ENCODE results near the gene MAP7. TPM values are rescaled to one million over a fixed set of nuclear protein-coding genes. Genes with fewer than 3 reads are reported as not detected.

The MAP7 gene
- total RNA-seq, 2 experiments from 2014 or later = 1.1 to 1.3 TPM

- intact Hi-C loops (cut with micrococcal nuclease) = no loop called here
- H3K27ac Mint-ChIP-seq = no peak overlapping the region
- no peak for DNase-seq
- peaks cover 6% of the 10 kb centered on the region for H3K27me3 Mint-ChIP-seq (ENCODE audit: low read depth)
- H3K4me1 Mint-ChIP-seq (ENCODE audit: low read depth) = peaks cover 5% of the 10 kb centered on the region
- no peak overlapping the region for H3K4me3 Mint-ChIP-seq
- no peaks in the 10 kb centered on the region for H3K36me3 Mint-ChIP-seq (ENCODE audit: low read depth)
- CTCF ChIA-PET = no interaction called here
- no peaks in the 10 kb centered on the region for H3K9me3 Mint-ChIP-seq
Observed at GRCh38 chr6:136474241-136474640, 76.0 kb downstream of the MAP7 start.

GRCh38 chr6:136471922-136472321 is 78.3 kb downstream of the MAP7 start:
- Mint-ChIP-seq H3K4me3 (no peak overlapping the region), H3K36me3 (ENCODE audit: low read depth) (no peaks in the 10 kb centered on the region), H3K27ac (no peak overlapping the region), H3K9me3 (no peaks in the 10 kb centered on the region), H3K27me3 (ENCODE audit: low read depth) (peaks cover 4% of the 10 kb centered on the region), H3K4me1 (ENCODE audit: low read depth) (peaks cover 5% of the 10 kb centered on the region)
- CTCF ChIA-PET = no interaction called here
- intact Hi-C loops (cut with micrococcal nuclease) = no loop called here
- DNase-seq = no peak

- CTCF ChIA-PET = no interaction called here
- H3K27ac Mint-ChIP-seq = no peak overlapping the region
- intact Hi-C loops (cut with micrococcal nuclease) = no loop called here
- H3K9me3 Mint-ChIP-seq = no peaks in the 10 kb centered on the region
- DNase-seq = no peak
- no peaks in the 10 kb centered on the region for H3K36me3 Mint-ChIP-seq (ENCODE audit: low read depth)
- peaks cover 4% of the 10 kb centered on the region for H3K27me3 Mint-ChIP-seq (ENCODE audit: low read depth)
- H3K4me3 Mint-ChIP-seq = no peak overlapping the region
- peaks cover 5% of the 10 kb centered on the region for H3K4me1 Mint-ChIP-seq (ENCODE audit: low read depth)
Observed at GRCh38 chr6:136471372-136471771, 78.8 kb downstream of the MAP7 start.

- Mint-ChIP-seq H3K4me1 (ENCODE audit: low read depth) (peaks cover 5% of the 10 kb centered on the region), H3K27ac (no peak overlapping the region), H3K4me3 (no peak overlapping the region), H3K27me3 (ENCODE audit: low read depth) (peaks cover 4% of the 10 kb centered on the region), H3K36me3 (ENCODE audit: low read depth) (no peaks in the 10 kb centered on the region), H3K9me3 (no peaks in the 10 kb centered on the region)
- intact Hi-C loops (cut with micrococcal nuclease) = no loop called here
- DNase-seq = no peak
- CTCF ChIA-PET = no interaction called here
Observed at GRCh38 chr6:136470044-136470443, 80.2 kb downstream of the MAP7 start.

GRCh38 chr6:136469154-136469553 is 81.1 kb downstream of the MAP7 start:
- peaks cover 4% of the 10 kb centered on the region for H3K27me3 Mint-ChIP-seq (ENCODE audit: low read depth)
- H3K4me1 Mint-ChIP-seq (ENCODE audit: low read depth) = peaks cover 5% of the 10 kb centered on the region
- H3K4me3 Mint-ChIP-seq = no peak overlapping the region
- no peak for DNase-seq
- no peaks in the 10 kb centered on the region for H3K9me3 Mint-ChIP-seq
- H3K27ac Mint-ChIP-seq = no peak overlapping the region
- intact Hi-C loops (cut with micrococcal nuclease) = no loop called here
- H3K36me3 Mint-ChIP-seq (ENCODE audit: low read depth) = no peaks in the 10 kb centered on the region
- CTCF ChIA-PET = no interaction called here

- Mint-ChIP-seq H3K9me3 (no peaks in the 10 kb centered on the region), H3K36me3 (ENCODE audit: low read depth) (no peaks in the 10 kb centered on the region), H3K27ac (no peak overlapping the region), H3K4me3 (no peak overlapping the region), H3K27me3 (ENCODE audit: low read depth) (peaks cover 4% of the 10 kb centered on the region), H3K4me1 (ENCODE audit: low read depth) (peaks cover 10% of the 10 kb centered on the region)
- DNase-seq = no peak
- intact Hi-C loops (cut with micrococcal nuclease) = no loop called here
- CTCF ChIA-PET = no interaction called here
Observed at GRCh38 chr6:136468711-136469110, 81.5 kb downstream of the MAP7 start.

- CTCF ChIA-PET = no interaction called here
- Mint-ChIP-seq H3K9me3 (no peaks in the 10 kb centered on the region), H3K27me3 (ENCODE audit: low read depth) (no peaks in the 10 kb centered on the region), H3K36me3 (ENCODE audit: low read depth) (no peaks in the 10 kb centered on the region), H3K27ac (no peak overlapping the region), H3K4me3 (no peak overlapping the region), H3K4me1 (ENCODE audit: low read depth) (peaks cover 12% of the 10 kb centered on the region)
- no peak for DNase-seq
- intact Hi-C loops (cut with micrococcal nuclease) = no loop called here
Observed at GRCh38 chr6:136467186-136467585, 83.0 kb downstream of the MAP7 start.

- no peak for DNase-seq
- H3K27me3 Mint-ChIP-seq (ENCODE audit: low read depth) = no peaks in the 10 kb centered on the region
- H3K4me1 Mint-ChIP-seq (ENCODE audit: low read depth) = peaks cover 12% of the 10 kb centered on the region
- no peaks in the 10 kb centered on the region for H3K9me3 Mint-ChIP-seq
- H3K4me3 Mint-ChIP-seq = no peak overlapping the region
- CTCF ChIA-PET = no interaction called here
- no peak overlapping the region for H3K27ac Mint-ChIP-seq
- intact Hi-C loops (cut with micrococcal nuclease) = no loop called here
- H3K36me3 Mint-ChIP-seq (ENCODE audit: low read depth) = no peaks in the 10 kb centered on the region
Observed at GRCh38 chr6:136466777-136467176, 83.4 kb downstream of the MAP7 start.

- no peak for DNase-seq
- Mint-ChIP-seq H3K9me3 (no peaks in the 10 kb centered on the region), H3K27ac (no peak overlapping the region), H3K27me3 (ENCODE audit: low read depth) (no peaks in the 10 kb centered on the region), H3K36me3 (ENCODE audit: low read depth) (no peaks in the 10 kb centered on the region), H3K4me1 (ENCODE audit: low read depth) (peaks cover 7% of the 10 kb centered on the region), H3K4me3 (no peak overlapping the region)
- intact Hi-C loops (cut with micrococcal nuclease) = no loop called here
- CTCF ChIA-PET = no interaction called here
Observed at GRCh38 chr6:136465766-136466303, 84.4 kb downstream of the MAP7 start.

- Mint-ChIP-seq H3K9me3 (no peaks in the 10 kb centered on the region), H3K36me3 (ENCODE audit: low read depth) (no peaks in the 10 kb centered on the region), H3K4me3 (no peak overlapping the region), H3K4me1 (ENCODE audit: low read depth) (peaks cover 7% of the 10 kb centered on the region), H3K27me3 (ENCODE audit: low read depth) (no peaks in the 10 kb centered on the region), H3K27ac (no peak overlapping the region)
- intact Hi-C loops (cut with micrococcal nuclease) = no loop called here
- CTCF ChIA-PET = no interaction called here
- no peak for DNase-seq
Observed at GRCh38 chr6:136464874-136465273, 85.3 kb downstream of the MAP7 start.

GRCh38 chr6:136464148-136464547 is 86.1 kb downstream of the MAP7 start:
- CTCF ChIA-PET = no interaction called here
- no peak overlapping the region for H3K27ac Mint-ChIP-seq
- H3K36me3 Mint-ChIP-seq (ENCODE audit: low read depth) = no peaks in the 10 kb centered on the region
- DNase-seq = no peak
- no peak overlapping the region for H3K4me3 Mint-ChIP-seq
- H3K27me3 Mint-ChIP-seq (ENCODE audit: low read depth) = no peaks in the 10 kb centered on the region
- intact Hi-C loops (cut with micrococcal nuclease) = no loop called here
- H3K4me1 Mint-ChIP-seq (ENCODE audit: low read depth) = peaks cover 7% of the 10 kb centered on the region
- H3K9me3 Mint-ChIP-seq = no peaks in the 10 kb centered on the region

- Mint-ChIP-seq H3K4me3 (no peak overlapping the region), H3K36me3 (ENCODE audit: low read depth) (no peaks in the 10 kb centered on the region), H3K27ac (no peak overlapping the region), H3K9me3 (no peaks in the 10 kb centered on the region), H3K27me3 (ENCODE audit: low read depth) (no peaks in the 10 kb centered on the region), H3K4me1 (ENCODE audit: low read depth) (peaks cover 7% of the 10 kb centered on the region)
- intact Hi-C loops (cut with micrococcal nuclease) = no loop called here
- CTCF ChIA-PET = no interaction called here
- no peak for DNase-seq
Observed at GRCh38 chr6:136463743-136464142, 86.5 kb downstream of the MAP7 start.

GRCh38 chr6:136446579-136447187 is 103.5 kb downstream of the MAP7 start:
- H3K4me3 Mint-ChIP-seq = no peak overlapping the region
- intact Hi-C loops (cut with micrococcal nuclease) = no loop called here
- no peaks in the 10 kb centered on the region for H3K27me3 Mint-ChIP-seq (ENCODE audit: low read depth)
- CTCF ChIA-PET = no interaction called here
- H3K36me3 Mint-ChIP-seq (ENCODE audit: low read depth) = no peaks in the 10 kb centered on the region
- no peak for DNase-seq
- no peak overlapping the region for H3K27ac Mint-ChIP-seq
- H3K9me3 Mint-ChIP-seq = peaks cover 3% of the 10 kb centered on the region
- H3K4me1 Mint-ChIP-seq (ENCODE audit: low read depth) = no peaks in the 10 kb centered on the region
